ENCODE results near the gene TM6SF1. TPM values are rescaled to one million over a fixed set of nuclear protein-coding genes. Genes with fewer than 3 reads are reported as not detected.

Gene TM6SF1
- total and polyA plus RNA-seq, 2 of the 4 experiments (the other 2 are of a cell fraction): 1.6 to 1.9 TPM

DNA sequence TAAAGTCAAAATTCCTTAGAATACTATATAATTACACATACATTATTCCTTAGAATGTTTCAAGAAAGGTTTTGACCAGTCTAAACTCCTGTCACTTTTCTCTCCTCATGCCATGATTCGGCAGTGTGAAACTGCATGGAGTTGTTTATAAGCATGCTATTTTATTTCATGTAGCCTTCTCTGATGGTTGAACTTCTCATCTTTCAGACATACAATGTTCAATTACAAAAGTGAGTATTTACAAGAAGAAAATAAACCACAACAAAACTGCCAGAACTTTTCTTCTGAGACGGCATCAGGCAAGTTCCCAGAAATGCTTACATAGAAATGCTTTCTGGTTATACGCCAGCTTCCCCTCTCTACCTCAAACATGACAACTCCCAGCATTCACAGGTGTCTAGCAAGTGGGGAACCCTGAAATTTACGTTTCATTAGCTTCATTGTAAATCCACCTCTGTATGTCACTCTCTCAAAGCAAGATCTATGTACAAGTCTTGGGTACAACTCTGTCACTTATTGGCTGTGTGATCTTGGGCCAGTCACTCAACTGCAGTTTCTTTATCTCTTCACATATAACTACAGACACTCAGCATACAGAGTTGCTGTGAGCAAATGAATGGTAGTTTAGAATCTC lies 57.4 kb downstream of the TM6SF1 start:
- Histone ChIP-seq H3K36me3 (ENCODE audit: control insufficient read depth, insufficient read depth, low read length) (no peaks in the 10 kb centered on the region), H4K8ac (ENCODE audit: low read depth in 2 of 2, low read length in 2 of 2) (peak overlapping the region in 1 of 2 experiments; percentile 34; a peak in 2 of 4 replicates), H2AK5ac (ENCODE audit: low read depth, low read length) (no peak overlapping the region), H3K79me1 (ENCODE audit: low read depth in 1 of 2, low read length in 2 of 2) (peaks cover 28 to 61% of the 10 kb centered on the region in 2 experiments), H4K91ac (ENCODE audit: insufficient read depth, low read depth, low read length) (no peak overlapping the region), H3K4me1 (ENCODE audit: control insufficient read depth, insufficient read depth, low read length) (peaks cover 2% of the 10 kb centered on the region; the same call in 1 of the 2 replicates), H3K14ac (replicated peaks; ENCODE audit: low read depth, low read length) (peak overlapping the region; percentile 20), H3K27ac (ENCODE audit: insufficient read depth, low read length) (no peak overlapping the region), H3K9me1 (ENCODE audit: insufficient read depth, low read length) (0 out of 2 replicates have a peak, but pooled peaks cover 4% of the 10 kb centered on the region), H3K18ac (ENCODE audit: low read depth, low read length) (no peak overlapping the region; the same call in 1 of the 2 replicates), H2BK120ac (ENCODE audit: low read depth, low read length) (peak overlapping the region; percentile 38), H3K56ac (ENCODE audit: extremely low read depth, insufficient read depth, low read length) (no peak overlapping the region), H4K20me1 (ENCODE audit: insufficient read depth, low read length) (peaks cover 10% of the 10 kb centered on the region; the same call in 1 of the 2 replicates), H2BK15ac (ENCODE audit: low read depth, low read length) (peak overlapping the region; percentile 3; the same call in 1 of the 3 replicates), H3K9me3 (ENCODE audit: control insufficient read depth, insufficient read depth, low read length) (peaks cover 5% of the 10 kb centered on the region), H3K4me2 (ENCODE audit: low read depth, low read length) (peak overlapping the region; percentile 50; the same call in 1 of the 2 replicates), H2BK5ac (ENCODE audit: low read depth, low read length, poor library complexity, severe bottlenecking) (peak overlapping the region; percentile 76), H2AFZ (replicated peaks; ENCODE audit: low read length, poor library complexity) (no peak overlapping the region), H4K5ac (ENCODE audit: low read depth, low read length) (no peak overlapping the region), H3K4ac (ENCODE audit: low read depth, low read length) (peak overlapping the region; percentile 42), H3K9ac (ENCODE audit: low read depth, low read length) (no peak overlapping the region; the same call in 1 of the 2 replicates), H2BK20ac (ENCODE audit: low read depth, low read length) (peak overlapping the region; percentile 33; the same call in 1 of the 2 replicates), H2AK9ac (replicated peaks; ENCODE audit: low read depth, low read length, poor library complexity) (no peak overlapping the region), H3K23ac (ENCODE audit: low read depth, low read length) (peak overlapping the region; percentile 34), H3K27me3 (ENCODE audit: control insufficient read depth, insufficient read depth, low read length) (no peaks in the 10 kb centered on the region), H3K4me3 (ENCODE audit: insufficient read depth, low read depth, low read length) (no peak overlapping the region)
- CTCF ChIA-PET: no interaction called here
- intact Hi-C loops (cut with micrococcal nuclease) (loop anchor here (5.0 kb wide), 1 partner anchor 37 kb away; no protein-coding TSS in a partner anchor), in situ Hi-C loops (cut with MboI; ENCODE audit: low sequenced_read_pairs) (no loop called here), dilution Hi-C loops (cut with HindIII; ENCODE audit: low sequenced_read_pairs, unreplicated experiment) (no loop called here)
- ATAC-seq (ENCODE audit: low read depth) (peak; percentile 70), DNase-seq (no peak)
- POLR2A ChIA-PET (ENCODE audit: unreplicated experiment): no interaction called here
- BruUV-seq (replicated peaks): no TSS peak
- 100% methylated on average over 1 of the region's 4 CpGs; no CpG with 5 or more reads in 1 of the 2 experiments for WGBS, 2 experiments (ENCODE audit: extremely low coverage in 2 of 2, insufficient read length in 1 of 2)
- TF ChIP-seq CEBPB (IDR thresholded peaks at IDR 0.05; ENCODE audit: low read depth, low read length) (no peak), BHLHE40 (IDR thresholded peaks at IDR 0.05; ENCODE audit: low read depth, low read length) (no peak), POLR2A (IDR thresholded peaks at IDR 0.05; ENCODE audit: low read depth, low read length) (no peak), RAD21 (IDR thresholded peaks at IDR 0.05; ENCODE audit: low read length) (no peak), CHD1 (IDR thresholded peaks at IDR 0.05; ENCODE audit: low read depth, low read length) (no peak), MAFK (IDR thresholded peaks at IDR 0.05; ENCODE audit: low read depth, low read length) (no peak), RFX5 (IDR thresholded peaks at IDR 0.05; ENCODE audit: low read depth, low read length) (no peak), MXI1 (IDR thresholded peaks at IDR 0.05; ENCODE audit: borderline replicate concordance, low read depth, low read length) (no peak), MAZ (IDR thresholded peaks at IDR 0.05; ENCODE audit: borderline replicate concordance, low read depth, low read length) (no peak), SMC3 (IDR thresholded peaks at IDR 0.05; ENCODE audit: low read depth, low read length) (no peak), RCOR1 (IDR thresholded peaks at IDR 0.05; ENCODE audit: insufficient replicate concordance, low read length) (no peak), FOS (IDR thresholded peaks at IDR 0.05; ENCODE audit: low read depth, low read length) (no peak), NFE2L2 (IDR thresholded peaks at IDR 0.05; ENCODE audit: low read depth, low read length) (no peak)
- TF ChIP-seq, protein P1, sequence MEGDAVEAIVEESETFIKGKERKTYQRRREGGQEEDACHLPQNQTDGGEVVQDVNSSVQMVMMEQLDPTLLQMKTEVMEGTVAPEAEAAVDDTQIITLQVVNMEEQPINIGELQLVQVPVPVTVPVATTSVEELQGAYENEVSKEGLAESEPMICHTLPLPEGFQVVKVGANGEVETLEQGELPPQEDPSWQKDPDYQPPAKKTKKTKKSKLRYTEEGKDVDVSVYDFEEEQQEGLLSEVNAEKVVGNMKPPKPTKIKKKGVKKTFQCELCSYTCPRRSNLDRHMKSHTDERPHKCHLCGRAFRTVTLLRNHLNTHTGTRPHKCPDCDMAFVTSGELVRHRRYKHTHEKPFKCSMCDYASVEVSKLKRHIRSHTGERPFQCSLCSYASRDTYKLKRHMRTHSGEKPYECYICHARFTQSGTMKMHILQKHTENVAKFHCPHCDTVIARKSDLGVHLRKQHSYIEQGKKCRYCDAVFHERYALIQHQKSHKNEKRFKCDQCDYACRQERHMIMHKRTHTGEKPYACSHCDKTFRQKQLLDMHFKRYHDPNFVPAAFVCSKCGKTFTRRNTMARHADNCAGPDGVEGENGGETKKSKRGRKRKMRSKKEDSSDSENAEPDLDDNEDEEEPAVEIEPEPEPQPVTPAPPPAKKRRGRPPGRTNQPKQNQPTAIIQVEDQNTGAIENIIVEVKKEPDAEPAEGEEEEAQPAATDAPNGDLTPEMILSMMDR (conservative IDR thresholded peaks at IDR 0.05; ENCODE audit: low read depth, low read length): no peak
- TF ChIP-seq, protein P2, sequence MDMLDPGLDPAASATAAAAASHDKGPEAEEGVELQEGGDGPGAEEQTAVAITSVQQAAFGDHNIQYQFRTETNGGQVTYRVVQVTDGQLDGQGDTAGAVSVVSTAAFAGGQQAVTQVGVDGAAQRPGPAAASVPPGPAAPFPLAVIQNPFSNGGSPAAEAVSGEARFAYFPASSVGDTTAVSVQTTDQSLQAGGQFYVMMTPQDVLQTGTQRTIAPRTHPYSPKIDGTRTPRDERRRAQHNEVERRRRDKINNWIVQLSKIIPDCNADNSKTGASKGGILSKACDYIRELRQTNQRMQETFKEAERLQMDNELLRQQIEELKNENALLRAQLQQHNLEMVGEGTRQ (IDR thresholded peaks at IDR 0.05; ENCODE audit: low read depth, low read length): no peak
